ENCODE data around the gene MED31.

DNA sequence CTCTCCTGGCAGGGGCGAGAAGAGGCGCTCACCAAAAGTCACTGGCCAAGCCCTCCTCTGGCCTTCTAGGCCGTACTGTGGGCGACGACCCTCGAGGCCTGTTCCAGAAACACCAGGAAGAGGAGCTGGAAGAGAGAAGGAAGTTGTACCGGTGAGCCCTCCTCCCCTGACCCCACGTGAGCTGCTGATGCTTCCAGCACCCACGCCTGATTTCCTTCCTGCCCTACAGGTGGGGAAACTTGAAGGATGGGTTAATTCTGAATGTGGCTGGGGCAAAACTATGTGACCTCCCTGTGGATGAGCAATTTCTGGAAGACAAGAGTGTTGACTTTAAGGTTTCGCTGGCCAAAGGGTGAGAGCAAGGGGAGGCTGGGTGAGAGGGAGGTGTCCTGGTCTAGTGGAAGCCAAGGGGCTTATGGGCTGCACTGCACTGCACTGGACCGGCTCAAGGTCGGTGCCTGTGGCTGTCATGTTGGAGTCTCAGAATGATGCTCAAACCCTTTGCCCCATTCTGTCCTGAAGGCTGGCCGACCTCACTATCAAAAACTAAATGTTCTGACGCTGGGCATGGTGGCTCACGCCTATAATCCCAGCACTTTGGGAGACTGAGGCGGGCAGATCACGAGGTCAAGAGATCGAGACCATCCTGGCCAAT is 6.4 kb upstream of the MED31 start:
- TF ChIP-seq EZH2phosphoT487 (IDR thresholded peaks at IDR 0.05; ENCODE audit: low read length) (no peak), CTCF (IDR thresholded peaks at IDR 0.05; ENCODE audit: low read length) (no peak)

Data from MM.1S (cell line).